ENCODE measurements around the gene ARID5B. TPM values are rescaled to one million over a fixed set of nuclear protein-coding genes. Genes with fewer than 3 reads are reported as not detected.

Gene ARID5B
- total RNA-seq, 1 donor from 2014 or later = 36.9 TPM

DNA sequence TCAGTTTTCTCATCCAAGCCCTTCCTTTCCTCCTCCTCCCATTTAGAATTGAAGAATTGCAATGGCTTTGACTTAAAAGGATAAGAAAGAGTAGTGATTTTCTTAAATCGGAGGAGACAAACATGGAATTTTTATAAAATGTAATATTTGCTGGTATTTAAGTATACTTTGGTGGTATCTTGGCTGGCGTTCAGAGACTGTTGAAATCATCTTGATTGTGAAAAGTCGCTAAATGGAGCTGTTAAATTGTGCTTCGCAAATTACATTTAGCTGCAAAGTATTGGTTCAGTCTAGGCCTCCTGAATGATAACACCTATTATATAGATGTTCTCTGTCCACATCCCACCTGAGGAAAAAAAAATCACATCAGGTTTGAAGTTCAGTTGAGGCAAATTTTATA lies 81.8 kb downstream of the ARID5B start:
- no peaks in the 10 kb centered on the region for H3K9me3 Mint-ChIP-seq
- no peak overlapping the region for H3K27ac Mint-ChIP-seq
- peaks cover 34% of the 10 kb centered on the region for H3K36me3 Mint-ChIP-seq
- H3K27me3 Mint-ChIP-seq = no peaks in the 10 kb centered on the region
- TF ChIP-seq, protein P1, sequence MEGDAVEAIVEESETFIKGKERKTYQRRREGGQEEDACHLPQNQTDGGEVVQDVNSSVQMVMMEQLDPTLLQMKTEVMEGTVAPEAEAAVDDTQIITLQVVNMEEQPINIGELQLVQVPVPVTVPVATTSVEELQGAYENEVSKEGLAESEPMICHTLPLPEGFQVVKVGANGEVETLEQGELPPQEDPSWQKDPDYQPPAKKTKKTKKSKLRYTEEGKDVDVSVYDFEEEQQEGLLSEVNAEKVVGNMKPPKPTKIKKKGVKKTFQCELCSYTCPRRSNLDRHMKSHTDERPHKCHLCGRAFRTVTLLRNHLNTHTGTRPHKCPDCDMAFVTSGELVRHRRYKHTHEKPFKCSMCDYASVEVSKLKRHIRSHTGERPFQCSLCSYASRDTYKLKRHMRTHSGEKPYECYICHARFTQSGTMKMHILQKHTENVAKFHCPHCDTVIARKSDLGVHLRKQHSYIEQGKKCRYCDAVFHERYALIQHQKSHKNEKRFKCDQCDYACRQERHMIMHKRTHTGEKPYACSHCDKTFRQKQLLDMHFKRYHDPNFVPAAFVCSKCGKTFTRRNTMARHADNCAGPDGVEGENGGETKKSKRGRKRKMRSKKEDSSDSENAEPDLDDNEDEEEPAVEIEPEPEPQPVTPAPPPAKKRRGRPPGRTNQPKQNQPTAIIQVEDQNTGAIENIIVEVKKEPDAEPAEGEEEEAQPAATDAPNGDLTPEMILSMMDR (conservative IDR thresholded peaks at IDR 0.05) = no peak
- H3K4me1 Mint-ChIP-seq (ENCODE audit: unreplicated experiment) = peaks cover 30% of the 10 kb centered on the region
- H3K4me3 Mint-ChIP-seq = no peak overlapping the region
- no peak for DNase-seq (ENCODE audit: extremely low spot score, unreplicated experiment)

DNA sequence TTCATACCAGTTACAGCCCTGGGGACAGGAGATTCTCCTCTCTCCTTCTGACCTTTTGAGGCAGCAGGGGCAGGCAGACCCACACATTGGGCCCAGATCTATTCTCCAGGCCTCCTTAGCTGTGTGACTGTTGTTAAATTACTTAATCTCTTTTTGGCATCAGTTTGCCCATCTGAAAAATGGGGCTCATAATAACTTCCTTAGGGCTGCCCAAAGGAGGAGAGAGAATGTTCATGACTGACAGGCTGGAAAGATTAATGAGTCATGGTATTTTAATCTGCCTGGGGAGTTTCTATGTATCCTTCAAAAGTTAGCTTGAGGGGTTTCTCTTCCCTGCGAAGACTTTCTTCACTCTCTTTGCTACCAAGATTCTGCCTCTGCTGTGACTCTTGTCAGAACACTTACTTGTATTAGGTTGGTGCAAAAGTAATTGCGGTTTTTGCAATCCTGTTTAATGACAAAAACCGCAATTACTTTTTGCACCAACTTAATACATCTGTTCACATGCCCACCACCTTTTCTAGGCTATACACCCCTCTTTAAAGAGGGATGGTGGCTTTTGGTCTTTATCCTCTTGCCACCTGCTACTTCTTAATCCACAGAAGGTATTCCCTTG lies 83.4 kb downstream of the ARID5B start:
- DNase-seq (ENCODE audit: extremely low spot score, unreplicated experiment) = no peak
- H3K36me3 Mint-ChIP-seq = peaks cover 25% of the 10 kb centered on the region
- no peak overlapping the region for H3K27ac Mint-ChIP-seq
- H3K9me3 Mint-ChIP-seq = no peaks in the 10 kb centered on the region
- H3K4me1 Mint-ChIP-seq (ENCODE audit: unreplicated experiment) = peaks cover 30% of the 10 kb centered on the region
- no peaks in the 10 kb centered on the region for H3K27me3 Mint-ChIP-seq
- no peak overlapping the region for H3K4me3 Mint-ChIP-seq
- TF ChIP-seq, protein P1 (conservative IDR thresholded peaks at IDR 0.05) = no peak

- Mint-ChIP-seq H3K4me3 (no peak overlapping the region), H3K4me1 (ENCODE audit: unreplicated experiment) (peaks cover 30% of the 10 kb centered on the region), H3K27ac (no peak overlapping the region), H3K36me3 (peaks cover 25% of the 10 kb centered on the region), H3K9me3 (no peaks in the 10 kb centered on the region), H3K27me3 (no peaks in the 10 kb centered on the region)
- DNase-seq (ENCODE audit: extremely low spot score, unreplicated experiment) = no peak
- TF ChIP-seq, protein P1 (conservative IDR thresholded peaks at IDR 0.05) = no peak
Observed at GRCh38 chr10:61985715-61986114, 84.2 kb downstream of the ARID5B start.

GRCh38 chr10:61986382-61986781 lies 84.9 kb downstream of the ARID5B start:
- peaks cover 30% of the 10 kb centered on the region for H3K4me1 Mint-ChIP-seq (ENCODE audit: unreplicated experiment)
- no peaks in the 10 kb centered on the region for H3K27me3 Mint-ChIP-seq
- H3K27ac Mint-ChIP-seq = no peak overlapping the region
- TF ChIP-seq, protein P1 (conservative IDR thresholded peaks at IDR 0.05) = no peak
- DNase-seq (ENCODE audit: extremely low spot score, unreplicated experiment) = no peak
- H3K9me3 Mint-ChIP-seq = no peaks in the 10 kb centered on the region
- H3K4me3 Mint-ChIP-seq = no peak overlapping the region
- peaks cover 28% of the 10 kb centered on the region for H3K36me3 Mint-ChIP-seq

DNA sequence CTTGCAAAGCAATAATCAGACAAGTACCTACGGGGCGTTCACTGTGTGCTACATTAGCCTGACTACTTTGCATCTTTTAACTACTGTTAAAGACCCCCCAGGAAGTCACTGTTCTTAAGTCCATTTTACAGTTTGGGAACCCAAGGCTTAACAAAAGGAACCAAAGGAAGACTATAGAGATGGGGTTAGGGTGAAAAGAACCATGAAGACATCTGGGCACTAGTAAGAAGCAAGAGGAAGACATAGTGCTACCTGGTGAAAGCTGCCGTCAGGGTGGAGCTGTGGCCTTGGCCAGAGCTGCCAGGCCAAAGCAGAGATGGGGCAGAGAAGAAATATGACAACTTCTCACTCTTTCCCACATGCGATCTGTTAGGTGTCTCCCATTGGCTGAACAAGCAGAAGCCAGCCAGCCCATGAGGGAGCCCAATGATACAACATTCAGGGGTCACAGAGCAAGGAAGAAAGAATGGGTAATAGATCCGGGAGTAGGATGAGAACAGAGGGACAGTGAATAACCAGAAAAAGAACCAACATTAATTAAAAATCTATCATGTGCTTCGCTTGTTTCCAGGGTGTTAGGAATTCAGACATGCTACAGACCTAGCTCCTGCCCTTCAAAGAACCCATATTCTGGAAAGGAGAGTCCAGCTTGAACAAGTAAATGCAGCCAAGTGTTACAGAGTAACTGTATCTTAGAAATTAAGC lies 85.4 kb downstream of the ARID5B start:
- H3K36me3 Mint-ChIP-seq = peaks cover 29% of the 10 kb centered on the region
- no peaks in the 10 kb centered on the region for H3K9me3 Mint-ChIP-seq
- H3K4me3 Mint-ChIP-seq = no peak overlapping the region
- TF ChIP-seq, protein P1 (conservative IDR thresholded peaks at IDR 0.05) = no peak
- H3K27ac Mint-ChIP-seq = peak overlapping the region; percentile 17
- H3K4me1 Mint-ChIP-seq (ENCODE audit: unreplicated experiment) = peaks cover 24% of the 10 kb centered on the region
- DNase-seq (ENCODE audit: extremely low spot score, unreplicated experiment) = no peak
- H3K27me3 Mint-ChIP-seq = no peaks in the 10 kb centered on the region
